ENCODE measurements around the gene RPS6KL1.
A peak's percentile ranks its signal among the peaks of the same experiment; 100 is the strongest.

Gene RPS6KL1

GRCh38 chr14:74856366-74856765 lies 66.7 kb downstream of the RPS6KL1 start:
- TF ChIP-seq SCRT2 (tag by site-specific recombination; IDR thresholded peaks at IDR 0.05) (peak; percentile 75), ZNF76 (tag by site-specific recombination; IDR thresholded peaks at IDR 0.05; ENCODE audit: borderline replicate concordance, low read depth) (no peak), ZNF248 (tag by site-specific recombination; IDR thresholded peaks at IDR 0.05) (no peak), ZNF837 (tag by site-specific recombination; IDR thresholded peaks at IDR 0.05) (no peak), ZNF148 (tag by site-specific recombination; IDR thresholded peaks at IDR 0.05; ENCODE audit: borderline replicate concordance) (no peak), ZNF174 (tag by site-specific recombination; IDR thresholded peaks at IDR 0.05) (no peak), BCL11B (tag by site-specific recombination; IDR thresholded peaks at IDR 0.05; ENCODE audit: low read depth) (no peak), ZNF768 (tag by site-specific recombination; IDR thresholded peaks at IDR 0.05) (no peak), OSR2 (tag by site-specific recombination; IDR thresholded peaks at IDR 0.05) (no peak)
- H3K36me3 ChIP-seq (ENCODE audit: control insufficient read depth in 2 of 2, insufficient read depth in 1 of 2, low read length in 2 of 2): peaks cover 0 to 6% of the 10 kb centered on the region in 2 experiments; a peak in 1 of 3 replicates
- H3K9me3 ChIP-seq (ENCODE audit: control insufficient read depth, insufficient read depth, low read depth, low read length): no peaks in the 10 kb centered on the region
- no peaks in the 10 kb centered on the region for H3K4me1 ChIP-seq (ENCODE audit: control insufficient read depth, insufficient read depth, low read length)
- no peak overlapping the region for H3K4me3 ChIP-seq (ENCODE audit: low read depth, low read length)
- no peak overlapping the region for H3K27ac ChIP-seq (ENCODE audit: extremely low read depth, low read depth, low read length)
- ChIA-PET POLR2A (no interaction called here), CTCF (interaction anchor here (0.6 to 10.8 kb wide), 6 partner anchors 10 to 665 kb away, joined by 3 to 195 read pairs (median 4); no protein-coding TSS in a partner anchor)

- Histone ChIP-seq H3K4me3 (ENCODE audit: low read depth, low read length) (no peak overlapping the region), H3K27ac (ENCODE audit: extremely low read depth, low read depth, low read length) (no peak overlapping the region), H3K9me3 (ENCODE audit: control insufficient read depth, insufficient read depth, low read depth, low read length) (no peaks in the 10 kb centered on the region), H3K4me1 (ENCODE audit: control insufficient read depth, insufficient read depth, low read length) (no peaks in the 10 kb centered on the region), H3K36me3 (ENCODE audit: control insufficient read depth in 2 of 2, insufficient read depth in 1 of 2, low read length in 2 of 2) (peaks cover 0 to 6% of the 10 kb centered on the region in 2 experiments; a peak in 1 of 3 replicates)
- TF ChIP-seq HOXA7 (CRISPR knock-in tag; IDR thresholded peaks at IDR 0.05; ENCODE audit: borderline replicate concordance) (no peak), ZNF658 (tag by site-specific recombination; IDR thresholded peaks at IDR 0.05) (no peak), ZNF433 (tag by site-specific recombination; IDR thresholded peaks at IDR 0.05; ENCODE audit: low read depth) (no peak), ZNF791 (tag by site-specific recombination; IDR thresholded peaks at IDR 0.05) (no peak), ZBTB44 (tag by site-specific recombination; IDR thresholded peaks at IDR 0.05) (no peak), PATZ1 (tag by site-specific recombination; IDR thresholded peaks at IDR 0.05) (no peak)
- POLR2A ChIA-PET: no interaction called here
- CTCF ChIA-PET: interaction anchor here (0.6 to 10.8 kb wide), 6 partner anchors 32 to 665 kb away, joined by 3 to 195 read pairs (median 4); no protein-coding TSS in a partner anchor
These were observed 67.1 kb downstream of the RPS6KL1 start for GRCh38 chr14:74855945-74856344.

- Histone ChIP-seq H3K36me3 (ENCODE audit: control insufficient read depth in 2 of 2, insufficient read depth in 1 of 2, low read length in 2 of 2) (peaks cover 0 to 6% of the 10 kb centered on the region in 2 experiments; a peak in 1 of 3 replicates), H3K4me1 (ENCODE audit: control insufficient read depth, insufficient read depth, low read length) (no peaks in the 10 kb centered on the region), H3K9me3 (ENCODE audit: control insufficient read depth, insufficient read depth, low read depth, low read length) (no peaks in the 10 kb centered on the region), H3K27ac (ENCODE audit: extremely low read depth, low read depth, low read length) (no peak overlapping the region), H3K4me3 (ENCODE audit: low read depth, low read length) (no peak overlapping the region)
- ChIA-PET CTCF (interaction anchor here (1.1 to 10.8 kb wide), 3 partner anchors 13 to 246 kb away, joined by 3 to 195 read pairs (median 6); no protein-coding TSS in a partner anchor), POLR2A (no interaction called here)
- TF ChIP-seq ZNF548 (tag by site-specific recombination; IDR thresholded peaks at IDR 0.05) (no peak), TSHZ1 (tag by site-specific recombination; IDR thresholded peaks at IDR 0.05; ENCODE audit: borderline replicate concordance) (no peak), ZNF555 (tag by site-specific recombination; conservative IDR thresholded peaks at IDR 0.05) (no peak), ZNF26 (tag by site-specific recombination; IDR thresholded peaks at IDR 0.05) (no peak), GLIS2 (tag by site-specific recombination; IDR thresholded peaks at IDR 0.05) (no peak)
These were observed 68.0 kb downstream of the RPS6KL1 start for GRCh38 chr14:74855021-74855420.
